ENCODE results near the gene UBE2C.

Gene UBE2C

DNA sequence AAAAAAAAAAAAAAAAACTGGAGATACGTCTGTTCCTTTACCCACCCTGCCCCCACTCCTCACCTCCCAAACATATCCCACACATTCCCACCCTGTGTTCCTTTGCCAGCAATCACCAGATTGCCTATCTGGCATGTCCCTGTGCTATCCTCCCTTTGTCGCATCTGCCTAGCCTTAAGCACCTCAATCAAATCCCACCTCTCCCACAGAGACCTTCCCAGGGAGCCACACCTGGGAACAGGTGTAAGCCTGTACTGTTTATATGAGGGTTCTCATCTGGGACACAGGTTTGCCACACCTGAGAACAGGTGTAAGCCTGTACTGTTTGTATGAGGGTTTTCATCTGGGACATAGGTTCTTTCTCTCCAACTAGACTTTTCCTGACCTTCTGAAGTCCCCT lies 37.5 kb upstream of the UBE2C start:
- no peaks in the 10 kb centered on the region for H3K27me3 ChIP-seq (ENCODE audit: insufficient read depth, poor library complexity, severe bottlenecking)
- H3K4me3 ChIP-seq (replicated peaks; ENCODE audit: insufficient read depth, low read length), result no peak overlapping the region
- H3K27ac ChIP-seq (replicated peaks), result no peak overlapping the region
- no peak for TF ChIP-seq GABPA (IDR thresholded peaks at IDR 0.05; ENCODE audit: low read depth)
- TF ChIP-seq, protein P1, sequence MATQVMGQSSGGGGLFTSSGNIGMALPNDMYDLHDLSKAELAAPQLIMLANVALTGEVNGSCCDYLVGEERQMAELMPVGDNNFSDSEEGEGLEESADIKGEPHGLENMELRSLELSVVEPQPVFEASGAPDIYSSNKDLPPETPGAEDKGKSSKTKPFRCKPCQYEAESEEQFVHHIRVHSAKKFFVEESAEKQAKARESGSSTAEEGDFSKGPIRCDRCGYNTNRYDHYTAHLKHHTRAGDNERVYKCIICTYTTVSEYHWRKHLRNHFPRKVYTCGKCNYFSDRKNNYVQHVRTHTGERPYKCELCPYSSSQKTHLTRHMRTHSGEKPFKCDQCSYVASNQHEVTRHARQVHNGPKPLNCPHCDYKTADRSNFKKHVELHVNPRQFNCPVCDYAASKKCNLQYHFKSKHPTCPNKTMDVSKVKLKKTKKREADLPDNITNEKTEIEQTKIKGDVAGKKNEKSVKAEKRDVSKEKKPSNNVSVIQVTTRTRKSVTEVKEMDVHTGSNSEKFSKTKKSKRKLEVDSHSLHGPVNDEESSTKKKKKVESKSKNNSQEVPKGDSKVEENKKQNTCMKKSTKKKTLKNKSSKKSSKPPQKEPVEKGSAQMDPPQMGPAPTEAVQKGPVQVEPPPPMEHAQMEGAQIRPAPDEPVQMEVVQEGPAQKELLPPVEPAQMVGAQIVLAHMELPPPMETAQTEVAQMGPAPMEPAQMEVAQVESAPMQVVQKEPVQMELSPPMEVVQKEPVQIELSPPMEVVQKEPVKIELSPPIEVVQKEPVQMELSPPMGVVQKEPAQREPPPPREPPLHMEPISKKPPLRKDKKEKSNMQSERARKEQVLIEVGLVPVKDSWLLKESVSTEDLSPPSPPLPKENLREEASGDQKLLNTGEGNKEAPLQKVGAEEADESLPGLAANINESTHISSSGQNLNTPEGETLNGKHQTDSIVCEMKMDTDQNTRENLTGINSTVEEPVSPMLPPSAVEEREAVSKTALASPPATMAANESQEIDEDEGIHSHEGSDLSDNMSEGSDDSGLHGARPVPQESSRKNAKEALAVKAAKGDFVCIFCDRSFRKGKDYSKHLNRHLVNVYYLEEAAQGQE (IDR thresholded peaks at IDR 0.05; ENCODE audit: insufficient replicate concordance, low read depth), result no peak
- no peak for TF ChIP-seq SPI1 (IDR thresholded peaks at IDR 0.05; ENCODE audit: borderline replicate concordance, low read depth)
- no peak for TF ChIP-seq POLR2AphosphoS5 (IDR thresholded peaks at IDR 0.05; ENCODE audit: low read depth)
- DNase-seq (ENCODE audit: low read depth in 1 of 2, low spot score in 1 of 2), result no peak

DNA sequence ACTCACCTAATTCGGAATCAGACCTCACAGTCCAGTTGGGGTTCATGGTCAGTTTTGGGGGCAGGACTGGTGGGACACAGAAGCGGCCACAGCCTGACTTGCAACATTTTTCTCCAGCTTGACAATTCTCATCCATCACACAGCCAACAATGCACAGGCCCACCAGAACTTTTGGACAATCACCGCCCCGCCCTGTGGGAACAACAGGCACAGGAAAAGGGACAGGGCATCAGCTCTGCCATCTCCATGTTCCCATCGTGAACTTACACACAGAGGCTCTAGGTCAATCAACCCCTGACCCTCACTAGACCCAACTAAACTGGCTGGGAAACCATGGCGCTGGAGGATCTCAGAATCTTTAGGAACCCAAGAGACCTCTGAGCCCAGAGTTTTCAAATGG lies 37.0 kb upstream of the UBE2C start:
- Histone ChIP-seq H3K27me3 (ENCODE audit: insufficient read depth, poor library complexity, severe bottlenecking) (no peaks in the 10 kb centered on the region), H3K4me3 (replicated peaks; ENCODE audit: insufficient read depth, low read length) (no peak overlapping the region), H3K27ac (replicated peaks) (no peak overlapping the region)
- TF ChIP-seq, protein P1 (IDR thresholded peaks at IDR 0.05; ENCODE audit: insufficient replicate concordance, low read depth), result no peak
- TF ChIP-seq, protein P2, sequence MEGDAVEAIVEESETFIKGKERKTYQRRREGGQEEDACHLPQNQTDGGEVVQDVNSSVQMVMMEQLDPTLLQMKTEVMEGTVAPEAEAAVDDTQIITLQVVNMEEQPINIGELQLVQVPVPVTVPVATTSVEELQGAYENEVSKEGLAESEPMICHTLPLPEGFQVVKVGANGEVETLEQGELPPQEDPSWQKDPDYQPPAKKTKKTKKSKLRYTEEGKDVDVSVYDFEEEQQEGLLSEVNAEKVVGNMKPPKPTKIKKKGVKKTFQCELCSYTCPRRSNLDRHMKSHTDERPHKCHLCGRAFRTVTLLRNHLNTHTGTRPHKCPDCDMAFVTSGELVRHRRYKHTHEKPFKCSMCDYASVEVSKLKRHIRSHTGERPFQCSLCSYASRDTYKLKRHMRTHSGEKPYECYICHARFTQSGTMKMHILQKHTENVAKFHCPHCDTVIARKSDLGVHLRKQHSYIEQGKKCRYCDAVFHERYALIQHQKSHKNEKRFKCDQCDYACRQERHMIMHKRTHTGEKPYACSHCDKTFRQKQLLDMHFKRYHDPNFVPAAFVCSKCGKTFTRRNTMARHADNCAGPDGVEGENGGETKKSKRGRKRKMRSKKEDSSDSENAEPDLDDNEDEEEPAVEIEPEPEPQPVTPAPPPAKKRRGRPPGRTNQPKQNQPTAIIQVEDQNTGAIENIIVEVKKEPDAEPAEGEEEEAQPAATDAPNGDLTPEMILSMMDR (IDR thresholded peaks at IDR 0.05; ENCODE audit: insufficient read depth, low read length), result no peak
- TF ChIP-seq POLR2AphosphoS5 (IDR thresholded peaks at IDR 0.05; ENCODE audit: low read depth) (no peak), GABPA (IDR thresholded peaks at IDR 0.05; ENCODE audit: low read depth) (no peak), SPI1 (IDR thresholded peaks at IDR 0.05; ENCODE audit: borderline replicate concordance, low read depth) (no peak)
- DNase-seq (ENCODE audit: low read depth in 1 of 2, low spot score in 1 of 2), result no peak

DNA sequence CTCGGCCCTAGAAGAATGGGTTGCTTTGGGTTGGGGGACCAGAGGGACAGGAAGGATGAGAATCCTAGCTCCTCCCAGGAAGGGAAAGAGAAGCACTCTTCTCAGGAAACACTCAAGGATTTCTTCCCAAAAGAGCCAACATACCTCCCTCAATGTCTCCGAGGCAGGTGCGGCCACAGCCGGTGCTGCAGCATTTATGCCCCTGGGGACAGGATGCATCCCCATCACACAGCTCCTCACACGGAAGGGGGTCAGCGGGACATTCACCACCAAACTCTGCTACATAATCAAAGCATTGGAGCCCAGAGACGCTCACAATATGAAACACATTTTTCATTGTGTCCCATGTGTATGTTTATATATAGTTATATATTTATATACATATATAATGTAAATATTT lies 35.5 kb upstream of the UBE2C start:
- no peaks in the 10 kb centered on the region for H3K27me3 ChIP-seq (ENCODE audit: insufficient read depth, poor library complexity, severe bottlenecking)
- no peak for DNase-seq (ENCODE audit: low read depth in 1 of 2, low spot score in 1 of 2)
- H3K27ac ChIP-seq (replicated peaks), result no peak overlapping the region
- TF ChIP-seq, protein P2 (IDR thresholded peaks at IDR 0.05; ENCODE audit: insufficient read depth, low read length), result no peak
- TF ChIP-seq SPI1 (IDR thresholded peaks at IDR 0.05; ENCODE audit: borderline replicate concordance, low read depth), result no peak
- no peak for TF ChIP-seq GABPA (IDR thresholded peaks at IDR 0.05; ENCODE audit: low read depth)
- TF ChIP-seq POLR2AphosphoS5 (IDR thresholded peaks at IDR 0.05; ENCODE audit: low read depth), result no peak
- TF ChIP-seq, protein P1 (IDR thresholded peaks at IDR 0.05; ENCODE audit: insufficient replicate concordance, low read depth), result no peak
- H3K4me3 ChIP-seq (replicated peaks; ENCODE audit: insufficient read depth, low read length), result no peak overlapping the region

All from HL-60 (cell line).